Transverse colon (tissue), 4 donors: ENCODE measurements around the gene STIM1.

Experiments
- EP300 ChIP-seq: sonication (generic); formaldehyde crosslinking; IDR thresholded peaks from one replicate; pipeline ENCODE4 v1.6.1; 2017; ENCODE audit warnings: antibody characterized with exemption, low read depth
- POLR2A ChIP-seq: fragments of 450-650 bp; IDR thresholded peaks from one replicate; pipeline ENCODE4 v1.6.1; 2016; ENCODE audit warnings: antibody characterized with exemption, mild to moderate bottlenecking, moderate library complexity
- POLR2AphosphoS5 ChIP-seq, 3 donors: sonication (generic); formaldehyde crosslinking; IDR thresholded peaks; one replicate each; pipeline ENCODE4 v1.6.1; 2016; ENCODE audit warnings: antibody characterized with exemption in 3 of 3
- TF ChIP-seq, protein P1 (sequence below), 5 experiments: fragments of 200-600 bp in 3 of 5; fragments of 450-650 bp in 2 of 5; sonication (generic) in 3 of 5; IDR thresholded peaks; 1 replicate in 2 of 5; 2 replicates in 3 of 5; pipeline ENCODE4 v1.5.1; 2016 to 2017; ENCODE audit warnings: antibody characterized with exemption in 5 of 5, inconsistent platforms in 3 of 5, mild to moderate bottlenecking in 2 of 5, moderate library complexity in 1 of 5

DNA sequence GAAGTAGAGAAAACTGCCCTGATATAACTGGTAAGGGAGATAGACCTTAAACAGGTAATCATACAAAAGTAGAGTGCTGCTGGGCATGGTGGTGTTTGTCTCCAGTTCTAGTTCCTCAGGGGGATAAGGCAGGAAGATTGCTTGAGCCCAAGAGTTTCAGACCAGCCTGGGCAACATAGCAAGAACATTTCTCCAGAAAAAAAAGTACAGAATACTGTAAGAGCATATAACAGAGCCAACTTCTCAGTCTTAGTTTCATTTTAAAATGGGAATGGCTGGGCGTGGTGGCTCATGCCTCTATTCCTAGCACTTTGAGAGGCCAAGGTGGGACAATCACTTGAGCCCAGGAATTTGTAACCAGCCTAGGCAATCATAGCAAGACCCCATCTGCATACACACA lies 10.2 kb upstream of the STIM1 start:
- TF ChIP-seq, protein P1, sequence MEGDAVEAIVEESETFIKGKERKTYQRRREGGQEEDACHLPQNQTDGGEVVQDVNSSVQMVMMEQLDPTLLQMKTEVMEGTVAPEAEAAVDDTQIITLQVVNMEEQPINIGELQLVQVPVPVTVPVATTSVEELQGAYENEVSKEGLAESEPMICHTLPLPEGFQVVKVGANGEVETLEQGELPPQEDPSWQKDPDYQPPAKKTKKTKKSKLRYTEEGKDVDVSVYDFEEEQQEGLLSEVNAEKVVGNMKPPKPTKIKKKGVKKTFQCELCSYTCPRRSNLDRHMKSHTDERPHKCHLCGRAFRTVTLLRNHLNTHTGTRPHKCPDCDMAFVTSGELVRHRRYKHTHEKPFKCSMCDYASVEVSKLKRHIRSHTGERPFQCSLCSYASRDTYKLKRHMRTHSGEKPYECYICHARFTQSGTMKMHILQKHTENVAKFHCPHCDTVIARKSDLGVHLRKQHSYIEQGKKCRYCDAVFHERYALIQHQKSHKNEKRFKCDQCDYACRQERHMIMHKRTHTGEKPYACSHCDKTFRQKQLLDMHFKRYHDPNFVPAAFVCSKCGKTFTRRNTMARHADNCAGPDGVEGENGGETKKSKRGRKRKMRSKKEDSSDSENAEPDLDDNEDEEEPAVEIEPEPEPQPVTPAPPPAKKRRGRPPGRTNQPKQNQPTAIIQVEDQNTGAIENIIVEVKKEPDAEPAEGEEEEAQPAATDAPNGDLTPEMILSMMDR (IDR thresholded peaks at IDR 0.05): no peak
- no peak for TF ChIP-seq EP300
- TF ChIP-seq POLR2A: no peak
- TF ChIP-seq POLR2AphosphoS5 (IDR thresholded peaks at IDR 0.05): no peak
